Measurements from ENCODE around the gene TBC1D5.

The TBC1D5 gene

DNA sequence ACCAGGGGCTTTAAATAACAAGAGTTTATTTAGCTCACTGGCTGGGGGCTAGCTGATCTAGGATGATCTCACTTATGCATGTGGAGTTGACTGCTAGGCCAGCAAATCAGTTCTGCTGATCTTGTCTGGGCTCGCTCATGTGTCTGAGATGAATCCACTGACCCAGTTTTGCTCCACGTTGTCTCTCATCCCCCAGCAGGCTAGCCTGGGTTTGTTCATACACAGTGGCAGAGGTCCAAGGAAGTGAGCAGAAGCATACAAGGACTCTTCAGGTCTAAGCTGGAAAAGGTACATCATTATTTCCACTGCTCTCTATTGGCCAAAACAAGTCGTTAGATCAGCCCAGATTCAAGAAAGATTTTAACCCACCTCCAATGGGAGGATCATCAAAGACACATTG lies 619.7 kb downstream of the TBC1D5 start:
- DNase-seq: no peak

- DNase-seq: no peak
These were observed 621.1 kb downstream of the TBC1D5 start for GRCh38 chr3:17121336-17121735.

- DNase-seq: no peak
These were observed 622.3 kb downstream of the TBC1D5 start for GRCh38 chr3:17120115-17120514.

- no peak for DNase-seq
These were observed 623.0 kb downstream of the TBC1D5 start for GRCh38 chr3:17119201-17120072.

DNA sequence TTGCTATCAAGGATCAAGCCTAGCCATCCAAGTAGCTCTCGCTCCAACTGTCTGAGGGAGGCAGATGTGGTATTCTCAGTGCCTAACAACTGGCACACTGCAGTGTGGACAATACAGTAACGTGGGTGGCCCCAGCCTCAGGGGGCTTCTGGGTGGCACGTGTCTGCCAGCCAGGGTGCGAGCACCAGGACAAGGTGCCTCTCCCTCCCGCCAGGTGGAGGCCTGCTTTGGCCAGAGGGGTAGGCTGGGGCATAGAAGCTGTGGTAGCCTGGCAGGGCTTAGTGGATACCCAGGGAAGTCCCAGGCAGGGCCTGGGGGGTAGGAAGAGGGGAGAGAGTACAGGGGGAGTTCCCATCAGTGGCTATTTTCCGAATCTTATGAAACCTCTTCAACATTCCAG lies 623.7 kb downstream of the TBC1D5 start:
- DNase-seq: no peak

DNA sequence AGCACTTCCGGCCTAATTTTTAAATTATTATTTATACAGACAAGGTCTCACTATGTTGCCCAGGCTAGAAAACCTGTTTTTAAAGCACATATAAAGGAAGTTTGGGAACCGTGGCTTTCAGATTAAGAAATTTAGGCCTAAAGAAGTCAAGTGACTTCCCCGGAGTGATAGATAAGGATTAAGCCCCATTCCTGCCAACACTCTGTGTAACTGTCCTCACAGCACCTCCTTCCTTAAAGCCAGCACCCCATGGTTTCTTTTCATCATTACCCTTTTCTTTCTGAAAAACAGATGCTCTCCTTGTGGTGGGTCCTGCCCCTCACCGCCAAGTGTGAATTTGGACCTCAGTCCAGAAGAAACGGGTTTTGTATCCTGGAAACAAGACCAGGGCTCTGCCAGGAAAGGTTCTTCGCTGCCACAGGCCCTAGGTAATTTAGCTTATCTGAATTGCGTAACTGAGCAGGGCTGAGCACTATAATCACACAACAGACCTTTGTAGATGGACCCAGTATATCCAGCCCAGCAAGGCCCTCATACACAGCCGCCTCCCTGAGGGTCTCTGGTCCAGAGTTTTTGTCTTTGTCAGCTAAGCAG lies 626.3 kb downstream of the TBC1D5 start:
- DNase-seq: no peak

DNA sequence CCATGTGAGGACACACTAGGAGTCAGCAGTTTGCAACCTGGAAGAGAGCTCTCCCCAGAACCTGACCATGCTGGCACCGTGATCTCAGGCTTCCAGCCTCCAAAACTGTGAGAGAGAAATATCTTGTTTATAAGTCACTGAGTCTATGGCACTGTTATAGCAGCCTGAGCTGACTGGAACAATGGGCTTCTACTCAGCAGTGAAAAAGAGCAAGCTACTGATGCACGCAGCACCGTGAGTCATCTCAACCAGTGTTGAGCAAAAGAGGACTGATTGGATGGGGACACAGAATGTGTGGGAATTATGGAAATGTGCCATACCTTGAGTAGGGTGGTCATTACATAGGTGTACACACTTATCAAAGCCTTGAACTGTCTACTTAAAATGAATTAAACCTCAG lies 627.2 kb downstream of the TBC1D5 start:
- DNase-seq: no peak

DNA sequence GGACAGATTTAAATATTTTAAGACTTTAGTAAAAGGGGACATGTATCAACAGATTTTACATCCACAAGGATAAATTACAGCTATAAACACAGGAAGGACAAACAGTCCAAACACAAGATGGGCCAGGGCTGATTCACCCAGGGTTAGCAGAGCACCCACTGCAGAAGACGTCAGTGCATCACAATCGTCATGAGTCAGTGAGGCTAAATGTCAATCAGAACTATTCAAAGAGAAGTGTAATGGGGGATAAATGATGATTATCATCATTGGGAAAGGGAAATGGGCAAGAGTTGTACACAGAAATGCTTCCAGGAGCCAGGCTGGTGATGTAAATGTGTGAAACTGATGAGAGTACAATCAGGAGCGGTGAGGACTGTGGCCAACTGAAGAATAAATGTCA lies 630.8 kb downstream of the TBC1D5 start:
- DNase-seq: no peak

GRCh38 chr3:17110660-17111396 lies 631.6 kb downstream of the TBC1D5 start:
- DNase-seq: no peak
